Measurements from ENCODE around the gene GPR137C.

The GPR137C gene, protein sequence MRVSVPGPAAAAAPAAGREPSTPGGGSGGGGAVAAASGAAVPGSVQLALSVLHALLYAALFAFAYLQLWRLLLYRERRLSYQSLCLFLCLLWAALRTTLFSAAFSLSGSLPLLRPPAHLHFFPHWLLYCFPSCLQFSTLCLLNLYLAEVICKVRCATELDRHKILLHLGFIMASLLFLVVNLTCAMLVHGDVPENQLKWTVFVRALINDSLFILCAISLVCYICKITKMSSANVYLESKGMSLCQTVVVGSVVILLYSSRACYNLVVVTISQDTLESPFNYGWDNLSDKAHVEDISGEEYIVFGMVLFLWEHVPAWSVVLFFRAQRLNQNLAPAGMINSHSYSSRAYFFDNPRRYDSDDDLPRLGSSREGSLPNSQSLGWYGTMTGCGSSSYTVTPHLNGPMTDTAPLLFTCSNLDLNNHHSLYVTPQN

DNA sequence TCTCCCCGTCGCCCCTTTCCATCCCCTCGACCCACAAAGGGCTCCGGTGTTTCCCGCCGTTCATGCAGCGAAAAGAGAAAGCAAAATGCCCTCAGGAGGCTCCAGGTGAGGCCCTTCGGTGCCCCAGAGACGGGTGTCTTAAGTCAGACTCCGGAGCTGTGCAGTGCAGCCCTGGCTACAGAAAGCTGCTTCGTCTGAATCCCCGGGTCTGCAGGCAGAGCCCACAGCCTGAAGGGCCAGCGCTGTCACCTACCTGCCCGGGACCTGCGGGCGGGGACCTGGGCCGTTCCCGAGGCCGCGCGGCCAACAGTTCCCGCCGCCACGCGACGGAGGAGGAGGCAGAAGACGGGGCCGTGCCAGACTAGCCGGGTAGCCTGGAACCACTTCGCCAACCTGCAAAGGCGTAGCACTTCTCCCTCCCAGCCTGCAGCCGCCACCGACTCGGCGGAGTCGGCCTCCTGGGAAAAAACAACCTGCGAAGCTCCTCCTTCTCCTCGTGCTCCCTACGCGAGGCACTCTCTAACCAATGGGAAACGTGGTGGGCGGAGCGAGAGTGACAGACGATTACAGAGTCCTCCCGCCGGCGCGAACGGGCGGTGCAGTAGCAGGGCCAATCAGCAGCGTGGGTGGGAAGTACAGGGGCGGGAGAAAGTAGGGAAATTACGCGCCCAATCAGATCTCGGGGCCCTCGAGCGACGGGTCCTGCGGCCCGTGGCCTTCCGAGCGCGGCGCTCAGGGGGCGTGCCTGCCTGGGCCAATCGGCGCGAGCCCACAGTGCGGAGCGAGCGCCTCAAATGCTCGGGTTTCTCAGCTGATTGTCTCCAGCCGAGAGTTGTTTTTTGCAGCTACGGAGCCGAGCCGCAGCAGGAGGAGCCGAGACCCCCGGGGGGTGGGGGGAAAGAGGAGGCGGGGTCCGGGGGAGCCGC is at the start of gene GPR137C, which contains the start of gene TXNDC16:
TSS of gene GPR137C (plus strand) at position 774 of the 926 bp plus-strand sequence. CDS start 312 bp downstream, outside the sequence.
TSS of gene TXNDC16 (minus strand) at position 443 of the 926 bp plus-strand sequence. CDS start 8,948 bp downstream, outside the sequence.
- DNase-seq = peak; percentile 94 to 98 (median 96)

DNA sequence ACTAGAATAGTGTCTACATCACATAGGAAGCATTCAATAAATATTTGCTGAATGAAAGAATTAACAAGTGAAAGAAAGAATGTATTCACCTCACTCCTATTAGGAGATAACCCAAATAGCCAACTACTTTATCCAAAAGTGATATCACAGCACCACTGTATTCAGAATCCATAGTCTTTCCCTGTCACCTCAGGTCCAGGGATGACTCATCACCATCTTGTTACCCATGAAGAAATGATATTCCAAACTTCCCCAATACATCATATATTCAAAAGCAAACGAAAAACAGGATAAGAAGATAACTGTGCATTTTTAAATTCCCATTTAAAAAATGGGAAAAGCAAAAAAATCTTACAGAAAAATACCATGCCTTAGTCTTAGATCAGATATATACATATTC is 39.4 kb upstream of the GPR137C start:
- DNase-seq = no peak

DNA sequence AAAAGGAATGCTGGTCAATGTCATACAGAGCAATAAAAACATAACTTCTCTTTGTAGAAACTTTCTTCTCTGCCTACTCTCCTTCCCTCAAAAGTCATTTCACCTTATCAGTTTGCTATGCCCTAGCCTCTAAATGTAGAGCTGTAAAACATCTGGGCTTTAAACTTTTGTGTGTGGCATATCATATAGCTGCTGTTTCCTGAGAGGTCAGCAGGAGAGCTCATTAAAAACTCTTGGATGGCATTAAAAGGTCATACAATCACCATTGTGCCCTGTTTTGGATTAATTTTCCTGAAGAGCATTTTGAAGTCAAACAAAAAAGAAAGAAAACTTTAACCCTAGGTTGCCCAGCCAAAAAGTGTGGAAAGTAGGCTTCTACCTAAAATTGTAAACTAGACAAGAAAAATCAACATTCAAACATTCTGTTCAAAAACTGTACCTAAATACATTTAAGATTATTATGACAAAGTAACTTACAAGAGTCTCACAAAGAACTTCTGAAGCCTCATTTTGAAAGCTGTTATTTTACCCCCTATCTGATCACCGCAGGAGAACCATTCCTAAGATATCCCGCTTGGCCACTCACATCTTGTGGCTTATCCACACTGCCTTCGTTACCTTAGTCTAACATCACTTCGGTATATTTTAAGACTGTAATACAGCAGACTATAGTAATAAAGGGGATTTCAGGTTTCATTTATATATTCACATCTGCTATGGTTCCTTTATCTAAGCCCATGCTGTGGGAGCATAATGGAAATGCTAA is 38.4 kb upstream of the GPR137C start:
- no peak for DNase-seq

DNA sequence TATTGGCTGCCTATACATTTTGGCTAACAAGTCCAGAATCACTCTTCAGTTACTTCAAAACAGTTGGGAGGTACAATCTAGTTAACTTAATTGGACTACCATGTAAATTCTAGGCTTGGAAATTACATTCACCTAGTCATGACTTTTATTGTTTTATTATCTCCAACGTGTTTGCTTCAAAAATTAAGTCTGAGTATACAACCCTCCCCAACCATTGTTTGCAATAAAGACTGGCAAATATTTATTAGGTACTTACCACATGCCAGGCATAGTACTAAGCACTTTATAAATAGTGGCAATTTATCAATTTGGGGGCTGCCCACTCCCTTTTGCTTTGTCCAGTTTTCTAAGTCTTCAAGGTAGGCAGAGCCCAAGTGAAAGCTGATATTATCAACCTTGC is 30.6 kb upstream of the GPR137C start:
- DNase-seq = no peak

DNA sequence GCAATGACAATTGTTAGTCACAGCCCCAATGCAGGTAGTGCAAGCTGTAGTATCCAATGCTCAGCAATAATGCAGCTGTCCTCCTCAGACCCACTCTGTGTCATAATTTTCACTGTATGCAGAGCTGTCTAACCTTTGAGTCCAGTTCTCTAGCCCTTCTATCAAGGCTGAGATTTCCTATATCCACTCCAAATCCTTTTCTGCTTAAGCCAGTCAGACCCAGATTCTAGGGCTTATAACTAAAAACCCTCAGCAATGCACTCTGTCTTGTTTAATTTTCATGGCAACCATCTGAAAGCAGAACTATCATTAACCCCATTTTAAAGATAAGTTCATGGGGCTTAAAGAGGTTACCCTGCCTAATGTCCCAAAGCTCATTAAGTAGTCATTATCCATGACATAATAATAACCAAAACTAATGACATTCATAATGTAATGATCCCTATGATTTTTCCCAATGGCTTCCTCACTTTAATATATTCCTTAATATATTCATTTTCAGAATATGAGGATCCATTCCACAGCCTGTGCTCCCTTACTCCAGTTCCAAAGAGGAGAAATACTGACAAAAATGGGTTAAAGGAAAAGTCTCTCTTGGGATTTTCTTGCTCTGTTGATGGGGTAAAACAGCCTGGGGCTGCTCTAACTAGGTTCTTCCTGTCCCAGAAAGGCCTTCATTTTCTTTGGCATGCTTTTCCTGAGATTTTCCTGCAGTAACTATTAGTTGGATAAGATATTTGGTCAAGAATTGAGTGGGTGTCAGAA is 29.9 kb upstream of the GPR137C start:
- no peak for DNase-seq

DNA sequence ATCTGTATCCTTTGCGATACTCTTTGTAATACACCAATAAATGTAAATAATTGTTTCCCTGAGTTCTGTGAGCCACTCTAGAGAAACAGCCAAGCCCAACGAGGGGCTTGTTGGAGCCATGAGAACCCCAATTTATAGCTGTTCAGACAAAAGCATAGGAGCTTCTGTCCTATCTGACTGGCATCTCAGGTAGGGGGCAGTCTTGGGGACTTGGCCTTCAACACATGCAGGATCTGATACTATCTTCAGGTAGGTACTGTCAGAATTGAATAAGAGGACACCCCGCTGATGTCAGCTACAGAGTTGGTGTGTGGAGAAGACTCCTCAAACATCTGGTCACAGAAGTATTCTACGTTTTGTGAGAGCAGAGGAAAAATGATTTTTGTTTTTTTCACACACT is 25.6 kb upstream of the GPR137C start:
- DNase-seq = no peak

DNA sequence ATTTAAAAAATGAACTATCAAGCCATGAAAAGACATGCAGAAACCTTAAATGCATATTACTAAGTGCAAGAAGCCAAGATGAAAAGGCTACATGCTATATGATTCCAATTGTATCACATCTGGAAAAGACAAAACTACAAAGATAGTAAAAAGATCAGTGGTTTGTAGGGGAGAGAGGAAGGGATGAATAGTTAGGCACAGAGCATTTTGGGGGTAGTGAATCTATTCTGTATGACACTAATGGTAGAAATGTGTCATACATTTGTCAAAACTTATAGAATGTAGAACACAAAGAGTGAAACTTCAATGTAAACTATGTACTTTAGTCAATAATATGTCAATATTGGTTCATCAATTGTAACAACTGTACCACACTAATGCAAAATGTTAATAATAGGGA is 21.2 kb upstream of the GPR137C start:
- DNase-seq = no peak

DNA sequence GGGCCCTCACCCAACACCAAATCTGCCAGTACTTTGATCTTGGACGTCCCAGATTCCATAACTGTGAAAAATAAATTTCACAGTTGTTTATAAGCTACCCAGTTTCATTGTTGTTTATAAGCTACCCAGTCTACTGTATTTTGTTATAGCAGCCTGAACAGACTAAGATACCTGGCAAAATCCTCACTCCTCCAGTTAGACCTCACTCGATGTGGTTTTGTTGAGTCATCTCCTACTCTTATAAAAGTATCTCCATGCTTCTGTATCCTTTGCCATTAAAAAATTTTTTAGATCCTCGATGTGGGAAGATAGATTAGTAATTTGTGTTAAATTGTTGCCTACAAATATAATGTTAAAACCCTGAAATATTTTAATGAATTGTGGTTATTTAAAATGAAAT is 16.4 kb upstream of the GPR137C start:
- no peak for DNase-seq

DNA sequence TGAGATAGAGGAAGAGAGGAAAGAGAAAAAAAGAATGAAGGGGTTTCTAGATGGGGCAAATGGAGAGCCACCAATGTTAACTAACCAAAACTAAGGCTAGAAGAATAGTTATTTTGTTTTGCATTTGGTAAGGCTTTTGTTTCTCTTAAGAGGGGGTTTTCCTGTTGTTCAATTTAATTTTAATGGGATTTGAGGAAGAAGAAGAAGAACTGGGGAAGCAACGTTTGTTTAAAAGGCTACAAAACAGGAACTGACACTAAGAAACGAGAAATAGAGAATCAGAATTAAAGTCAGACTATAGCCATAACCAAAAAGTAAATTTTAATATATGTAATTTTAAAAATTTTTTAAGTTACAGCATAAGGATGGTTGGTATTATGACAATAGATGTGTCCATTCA is 14.0 kb upstream of the GPR137C start:
- DNase-seq = no peak

DNA sequence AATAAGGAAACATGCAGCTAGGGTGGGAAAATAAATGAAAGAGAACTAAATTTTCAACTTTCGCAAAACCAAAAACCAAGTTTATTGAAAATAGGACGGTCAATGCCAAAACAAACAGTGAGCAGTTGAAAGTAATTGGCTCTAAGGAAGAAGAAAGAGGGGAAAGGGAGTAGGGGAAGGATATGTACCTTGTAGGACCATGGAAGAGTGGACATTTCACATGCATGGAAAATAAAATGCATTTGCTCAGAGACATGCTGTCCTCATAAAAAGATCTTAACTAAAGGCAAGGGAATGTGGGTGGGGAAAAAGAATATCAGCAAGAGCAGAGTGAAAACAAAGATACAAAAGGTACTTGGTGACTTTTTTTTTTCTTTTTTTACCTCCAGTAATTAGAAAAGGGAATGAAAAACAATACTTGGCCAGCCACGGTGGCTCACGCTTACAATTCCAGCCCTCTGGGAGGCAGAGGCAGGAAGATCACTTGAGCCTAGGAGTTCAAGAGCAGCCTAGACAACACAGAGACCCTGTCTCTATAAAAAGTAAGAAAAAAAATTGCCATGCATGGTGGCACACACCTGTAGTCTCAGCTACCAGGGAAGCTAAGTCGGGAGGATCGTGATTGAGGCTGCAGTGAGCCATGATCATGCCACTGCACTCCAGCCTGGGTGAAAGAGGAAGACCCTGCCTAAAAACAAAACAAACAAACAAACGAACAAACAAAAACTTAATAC is 6.9 kb upstream of the GPR137C start:
- no peak for DNase-seq

DNA sequence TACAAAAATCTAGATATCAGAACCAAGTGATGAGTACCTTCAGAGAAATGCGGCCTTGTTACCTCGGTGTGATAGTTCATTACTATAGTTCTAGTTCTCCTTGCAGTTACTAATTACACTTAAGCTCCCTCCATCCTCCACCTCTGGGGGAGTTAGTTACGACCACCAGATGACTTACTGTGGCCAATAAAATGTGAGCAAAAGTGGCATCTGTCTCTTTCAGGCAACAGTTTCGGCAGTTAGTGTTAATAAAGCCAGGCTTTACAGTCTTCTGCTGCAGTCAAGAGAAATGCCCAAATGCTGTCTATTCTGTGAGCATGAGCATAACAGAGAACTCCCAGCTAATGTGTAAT is 6.3 kb upstream of the GPR137C start:
- no peak for DNase-seq

DNA sequence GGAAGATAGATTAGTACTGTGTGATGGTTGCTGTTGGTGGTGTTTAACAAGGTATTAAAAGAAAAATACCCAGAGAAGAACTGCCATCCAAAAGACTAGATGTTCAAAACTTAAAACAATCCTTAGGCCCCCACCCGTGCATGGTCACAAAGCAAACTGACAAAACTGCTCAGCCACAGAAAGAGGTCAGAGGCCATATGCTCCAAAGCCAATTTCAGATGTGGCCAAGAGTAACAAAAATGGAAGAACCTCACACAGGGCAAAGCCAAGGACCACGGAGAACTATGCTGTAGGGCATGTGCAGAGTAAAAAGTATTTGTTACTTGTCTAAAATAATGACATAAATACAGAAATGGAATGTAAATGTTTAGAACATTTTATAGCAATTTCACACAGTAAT is 5.6 kb upstream of the GPR137C start:
- no peak for DNase-seq

DNA sequence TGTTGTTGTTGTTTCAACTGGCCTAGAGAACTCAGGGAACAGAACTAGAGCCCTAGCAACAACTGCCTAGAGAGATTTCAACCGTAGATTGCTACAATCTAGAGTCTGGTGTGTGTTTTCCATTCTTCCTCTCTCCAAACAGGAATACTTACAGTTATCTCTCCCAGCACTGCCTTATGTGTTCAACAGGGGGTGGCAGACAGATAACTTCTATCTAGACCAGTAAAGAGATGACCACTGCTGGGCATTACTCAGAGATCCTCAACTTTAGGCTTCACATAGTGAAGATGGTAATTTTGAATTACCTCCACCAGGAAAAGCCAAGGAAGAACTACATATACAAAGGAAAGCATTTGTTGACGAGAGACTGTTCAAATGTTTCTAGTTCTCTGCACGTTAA is 5.1 kb upstream of the GPR137C start:
- DNase-seq = no peak

DNA sequence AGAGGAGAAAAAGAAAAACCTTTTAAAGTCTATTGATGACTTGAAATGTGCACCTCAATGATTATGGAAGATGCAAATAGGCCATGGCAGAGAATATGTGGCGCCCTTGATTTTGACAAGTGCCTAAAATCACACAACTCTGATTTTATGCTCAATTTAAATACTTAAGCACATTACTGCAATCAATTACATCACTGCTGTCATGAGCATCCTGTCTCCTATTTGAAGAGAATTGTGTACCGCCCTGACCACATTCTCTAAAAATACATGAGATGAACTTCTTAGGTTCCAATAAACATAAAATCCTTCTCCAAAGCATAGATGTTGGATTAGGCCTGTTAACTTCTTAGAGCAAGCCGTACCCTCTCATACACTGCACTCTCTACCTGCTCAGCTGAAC is 2.0 kb upstream of the GPR137C start:
- no peak for DNase-seq

DNA sequence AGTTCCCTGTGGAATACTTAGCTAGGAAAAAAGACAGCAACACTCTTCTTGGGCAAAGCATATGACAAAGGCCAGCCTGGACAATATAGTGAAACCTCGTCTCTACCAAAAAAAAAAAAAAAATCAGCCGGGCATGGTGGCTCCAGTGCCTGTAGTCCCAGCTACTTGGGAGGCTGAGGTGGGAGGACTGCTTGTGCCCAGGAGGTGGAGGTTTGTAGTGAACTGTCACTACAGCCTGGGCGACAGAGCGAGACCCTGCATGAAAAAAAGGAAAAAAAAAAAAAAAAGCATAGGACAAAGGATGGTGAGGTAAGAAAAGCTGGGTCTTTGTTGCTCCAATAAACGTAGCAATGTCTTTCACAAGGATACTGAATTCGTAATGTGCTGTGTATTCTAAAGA is 1.4 kb upstream of the GPR137C start:
- DNase-seq = no peak

DNA sequence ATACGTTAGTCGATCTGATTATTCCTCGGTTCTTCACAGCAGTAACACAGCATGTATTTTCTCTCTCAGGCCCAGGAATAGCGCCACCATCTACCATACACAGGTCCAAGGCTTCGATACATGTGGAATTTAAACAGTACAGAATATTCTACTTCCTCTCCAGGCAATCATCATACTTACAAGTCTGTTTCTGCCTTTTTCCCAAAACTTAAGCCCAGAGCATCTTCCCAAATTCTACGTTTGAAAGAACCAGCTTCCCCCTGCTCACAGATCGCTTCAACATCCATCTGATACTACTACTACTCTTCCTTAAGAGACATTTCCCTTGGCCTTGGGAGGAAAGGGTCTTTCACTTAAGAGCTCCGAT is 957 bp upstream of the GPR137C start:
- no peak for DNase-seq

DNA sequence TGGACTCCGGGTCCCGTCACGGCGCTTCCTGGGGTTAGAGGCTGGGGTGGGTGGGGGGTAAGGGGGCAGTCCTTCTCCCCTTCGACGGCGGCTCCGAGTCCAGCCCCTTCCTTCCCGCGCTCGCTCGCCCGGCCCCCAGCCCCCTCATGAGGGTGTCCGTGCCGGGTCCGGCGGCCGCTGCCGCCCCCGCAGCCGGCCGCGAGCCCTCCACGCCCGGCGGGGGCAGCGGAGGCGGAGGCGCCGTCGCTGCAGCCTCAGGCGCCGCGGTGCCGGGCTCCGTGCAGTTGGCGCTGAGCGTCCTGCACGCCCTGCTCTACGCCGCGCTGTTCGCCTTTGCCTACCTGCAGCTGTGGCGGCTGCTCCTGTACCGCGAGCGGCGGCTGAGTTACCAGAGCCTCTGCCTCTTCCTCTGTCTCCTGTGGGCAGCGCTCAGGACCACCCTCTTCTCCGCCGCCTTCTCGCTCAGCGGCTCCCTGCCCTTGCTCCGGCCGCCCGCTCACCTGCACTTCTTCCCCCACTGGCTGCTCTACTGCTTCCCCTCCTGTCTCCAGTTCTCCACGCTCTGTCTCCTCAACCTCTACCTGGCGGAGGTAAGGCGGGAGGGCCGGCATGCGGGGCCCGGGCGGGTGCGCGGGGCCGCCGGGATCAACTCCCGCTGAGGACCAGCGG is 500 bp downstream of the GPR137C start:
- peak in 2 of 4 experiments; percentile 13 to 49 for DNase-seq

DNA sequence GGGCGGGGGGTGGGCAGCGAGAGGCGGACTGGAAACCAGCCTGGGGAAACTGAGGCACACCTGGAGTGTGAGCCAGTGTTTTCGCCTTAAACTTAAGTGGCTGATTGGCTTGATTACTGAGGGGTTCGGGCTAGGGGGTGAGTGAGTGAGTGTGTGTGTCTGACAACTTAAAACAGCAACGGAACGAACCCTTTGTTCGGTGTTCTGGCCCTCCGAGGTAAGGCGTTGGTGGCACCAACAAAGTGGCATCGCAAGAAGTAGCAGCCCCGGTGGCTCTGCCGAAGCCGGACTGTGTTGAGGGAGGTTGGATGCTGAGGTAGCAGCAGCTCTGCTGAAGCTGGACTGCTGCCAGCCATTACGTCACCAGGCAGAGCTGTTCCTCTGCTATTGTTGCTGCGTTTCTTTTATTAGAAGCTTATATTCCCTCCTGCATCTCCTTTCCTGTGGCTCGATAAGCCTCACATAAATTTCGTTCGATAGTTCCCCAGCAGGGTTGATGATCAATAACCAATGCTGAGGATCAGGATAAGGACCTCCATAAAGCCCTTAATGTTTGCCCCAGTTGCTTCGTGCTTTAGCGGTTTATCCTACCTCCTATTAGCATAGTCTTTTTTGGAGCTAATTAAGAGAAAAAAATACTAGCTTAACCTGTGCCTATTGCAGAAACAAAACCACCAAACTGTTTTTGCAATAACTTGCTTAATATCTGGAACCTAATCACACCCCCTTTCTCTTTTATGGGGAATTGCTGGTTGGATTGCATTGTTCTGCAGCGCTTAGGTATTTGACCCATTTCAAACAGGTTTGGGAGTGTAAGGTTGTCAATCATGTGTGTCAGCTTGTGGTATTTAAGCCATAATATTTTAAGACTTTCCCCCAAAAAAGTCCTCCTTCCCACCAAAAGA is 1.3 kb downstream of the GPR137C start:
- peak; percentile 19 to 79 (median 53) for DNase-seq

DNA sequence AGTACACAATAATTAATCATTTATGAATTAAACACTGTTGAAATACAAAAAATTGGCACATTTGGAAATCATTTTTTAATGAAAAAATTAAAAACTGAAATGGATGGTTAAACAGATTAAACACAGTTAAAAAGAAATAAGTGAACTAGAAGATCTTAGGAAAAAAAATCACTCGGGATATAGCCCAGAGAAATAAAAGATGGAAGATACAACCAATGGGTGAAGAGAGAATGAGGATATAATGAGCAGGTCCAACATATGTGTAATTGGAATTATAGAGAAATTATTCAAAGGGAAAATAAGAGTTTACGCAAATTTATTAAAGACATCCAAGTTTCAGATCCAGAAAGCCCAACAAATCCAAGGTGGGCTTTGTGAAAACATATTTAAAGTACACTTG is 6.1 kb downstream of the GPR137C start:
- no peak for DNase-seq

DNA sequence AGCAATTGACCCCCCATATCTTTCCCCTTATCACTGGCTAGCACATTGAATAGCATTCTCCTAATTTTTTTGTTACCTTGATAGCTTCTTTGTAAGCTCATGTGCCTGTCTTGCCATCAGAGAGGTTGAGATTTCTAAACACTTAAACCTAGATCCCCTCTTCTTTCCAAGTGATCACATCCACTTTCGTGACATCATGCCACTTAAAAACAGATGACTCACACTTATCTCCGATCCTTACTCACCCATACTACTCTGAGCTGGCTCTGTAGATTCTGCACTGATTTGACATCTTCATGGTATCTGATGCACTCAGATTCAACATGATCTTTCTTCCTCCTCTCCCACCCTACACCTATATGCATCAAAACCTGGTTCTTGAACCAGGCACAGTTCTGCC is 10.5 kb downstream of the GPR137C start:
- no peak for DNase-seq

Data from activated naive CD4-positive, alpha-beta T cell (primary cell).